GM20431 (cell line): Measurements from ENCODE around the gene PPP2R2D.

ENCODE experiments used
- in situ Hi-C: fragments of 300-500 bp; cut with MseI, MboI; formaldehyde crosslinking; loops from one replicate; pipeline ENCODE4 v1.15.0; 2020; ENCODE audit warnings: low sequenced_read_pairs; ENCODE audit not compliant: unreplicated experiment

The PPP2R2D gene

GRCh38 chr10:131883621-131884393 lies 17.0 kb upstream of the PPP2R2D start:
- in situ Hi-C loops: loop anchor here (10.0 to 25.0 kb wide), 2 partner anchors 141 to 1697 kb away; no protein-coding TSS in a partner anchor

- in situ Hi-C loops: loop anchor here (10.0 to 25.0 kb wide), 2 partner anchors 139 to 1698 kb away; no protein-coding TSS in a partner anchor
These were observed 15.2 kb upstream of the PPP2R2D start for GRCh38 chr10:131885391-131886165.

- in situ Hi-C loops: loop anchor here (10.0 to 25.0 kb wide), 2 partner anchors 139 to 1699 kb away; no protein-coding TSS in a partner anchor
These were observed 14.6 kb upstream of the PPP2R2D start for GRCh38 chr10:131886237-131886636.

- in situ Hi-C loops: loop anchor here (10.0 to 25.0 kb wide), 2 partner anchors 137 to 1701 kb away; no protein-coding TSS in a partner anchor
These were observed 12.6 kb upstream of the PPP2R2D start for GRCh38 chr10:131888186-131888604.

- in situ Hi-C loops: loop anchor here (10.0 to 25.0 kb wide), 2 partner anchors 135 to 1702 kb away; no protein-coding TSS in a partner anchor
These were observed 11.1 kb upstream of the PPP2R2D start for GRCh38 chr10:131889755-131890154.

GRCh38 chr10:131890276-131891195 lies 10.3 kb upstream of the PPP2R2D start:
- in situ Hi-C loops: loop anchor here (25.0 kb wide), 1 partner anchor 1703 kb away; no protein-coding TSS in a partner anchor

GRCh38 chr10:131891196-131891928 lies 9.4 kb upstream of the PPP2R2D start:
- in situ Hi-C loops: loop anchor here (25.0 kb wide), 1 partner anchor 1704 kb away; no protein-coding TSS in a partner anchor

- in situ Hi-C loops: loop anchor here (25.0 kb wide), 1 partner anchor 1705 kb away; no protein-coding TSS in a partner anchor
These were observed 8.6 kb upstream of the PPP2R2D start for GRCh38 chr10:131891929-131892805.

GRCh38 chr10:131892806-131893675 lies 7.8 kb upstream of the PPP2R2D start:
- in situ Hi-C loops: loop anchor here (25.0 kb wide), 1 partner anchor 1706 kb away; no protein-coding TSS in a partner anchor

GRCh38 chr10:131895116-131895515 lies 5.7 kb upstream of the PPP2R2D start:
- in situ Hi-C loops: loop anchor here (25.0 kb wide), 1 partner anchor 1708 kb away; no protein-coding TSS in a partner anchor

GRCh38 chr10:131896403-131896802 lies 4.4 kb upstream of the PPP2R2D start:
- in situ Hi-C loops: loop anchor here (25.0 kb wide), 1 partner anchor 1709 kb away; no protein-coding TSS in a partner anchor

- in situ Hi-C loops: loop anchor here (25.0 kb wide), 1 partner anchor 1710 kb away; no protein-coding TSS in a partner anchor
These were observed 3.4 kb upstream of the PPP2R2D start for GRCh38 chr10:131897297-131897899.

GRCh38 chr10:131898061-131898460 lies 2.7 kb upstream of the PPP2R2D start:
- in situ Hi-C loops: loop anchor here (25.0 kb wide), 1 partner anchor 1711 kb away; no protein-coding TSS in a partner anchor

- in situ Hi-C loops: loop anchor here (25.0 kb wide), 1 partner anchor 1711 kb away; no protein-coding TSS in a partner anchor
These were observed 2.1 kb upstream of the PPP2R2D start for GRCh38 chr10:131898713-131899112.

- in situ Hi-C loops: loop anchor here (25.0 kb wide), 1 partner anchor 1712 kb away; no protein-coding TSS in a partner anchor
These were observed 1.6 kb upstream of the PPP2R2D start for GRCh38 chr10:131899116-131899690.
